Neuronal stem cell (in vitro differentiated cells): ENCODE measurements around the gene ATN1.

Experiments
- DNase-seq: peaks from one replicate; pipeline ENCODE4 v3.0.0-alpha.2; 2013; ENCODE audit warnings: low spot score
- H2AFZ ChIP-seq: one replicate; pipeline ENCODE4 v1.6.1; 2013; ENCODE audit warnings: mild to moderate bottlenecking, low read length, inconsistent platforms
- H2AK5ac ChIP-seq: 2 replicates; pipeline ENCODE4 v1.6.1; 2013; ENCODE audit warnings: low read depth, mild to moderate bottlenecking, inconsistent platforms, low read length, moderate library complexity, mixed read lengths
- H2BK120ac ChIP-seq: 2 replicates; pipeline ENCODE4 v1.6.1; 2013; ENCODE audit warnings: low read depth, mild to moderate bottlenecking, inconsistent platforms, low read length, moderate library complexity, mixed read lengths
- H2BK12ac ChIP-seq: one replicate; pipeline ENCODE4 v1.6.1; 2013; ENCODE audit warnings: low read length, inconsistent platforms
- H2BK15ac ChIP-seq: 2 replicates; pipeline ENCODE4 v1.6.1; 2013; ENCODE audit warnings: mild to moderate bottlenecking, low read length, inconsistent platforms, mixed read lengths
- H2BK5ac ChIP-seq: one replicate; pipeline ENCODE4 v1.6.1; 2013; ENCODE audit warnings: inconsistent platforms, mild to moderate bottlenecking, low read length, moderate library complexity
- H3K14ac ChIP-seq: one replicate; pipeline ENCODE4 v1.6.1; 2013; ENCODE audit warnings: low read length, inconsistent platforms
- H3K18ac ChIP-seq: 2 replicates; pipeline ENCODE4 v1.6.1; 2013; ENCODE audit warnings: low read length, inconsistent platforms
- H3K23ac ChIP-seq: 2 replicates; pipeline ENCODE4 v1.6.1; 2013; ENCODE audit warnings: low read depth, mild to moderate bottlenecking, mixed read lengths, low read length, inconsistent platforms; ENCODE audit not compliant: poor library complexity
- H3K27ac ChIP-seq: replicated peaks from 3 replicates; pipeline ENCODE4 v1.5.1; 2013; ENCODE audit warnings: low read length, inconsistent platforms
- H3K27me3 ChIP-seq, 3 experiments: 2 replicates each; pipeline ENCODE4 v1.6.1; 2013; ENCODE audit warnings: low read length in 3 of 3, mild to moderate bottlenecking in 2 of 3, inconsistent platforms in 1 of 3, low read depth in 1 of 3, mixed read lengths in 1 of 3, moderate library complexity in 1 of 3; ENCODE audit not compliant: control insufficient read depth in 3 of 3, insufficient read depth in 3 of 3
- H3K36me3 ChIP-seq, 2 donors: replicated peaks in 1 of 2; 2 replicates each; pipeline ENCODE4 v1.6.1; 2013; ENCODE audit warnings: low read length in 2 of 2; ENCODE audit not compliant: control insufficient read depth in 2 of 2, insufficient read depth in 2 of 2
- H3K4ac ChIP-seq: 2 replicates; pipeline ENCODE4 v1.6.1; 2013; ENCODE audit warnings: inconsistent platforms, mild to moderate bottlenecking, low read length, moderate library complexity
- H3K4me1 ChIP-seq, 2 donors: 1 replicate in 1 of 2; 2 replicates in 1 of 2; pipeline ENCODE4 v1.6.1; 2013; ENCODE audit warnings: low read length in 2 of 2, low read depth in 1 of 2; ENCODE audit not compliant: control insufficient read depth in 2 of 2, insufficient read depth in 1 of 2
- H3K4me2 ChIP-seq: one replicate; pipeline ENCODE4 v1.6.1; 2013; ENCODE audit warnings: mild to moderate bottlenecking, low read length, inconsistent platforms; ENCODE audit not compliant: insufficient read depth, poor library complexity, severe bottlenecking
- H3K4me3 ChIP-seq, 2 donors: 2 replicates each; pipeline ENCODE4 v1.5.1; 2013; ENCODE audit warnings: low read length in 2 of 2, mild to moderate bottlenecking in 2 of 2, inconsistent platforms in 1 of 2, moderate library complexity in 1 of 2
- H3K79me1 ChIP-seq: one replicate; pipeline ENCODE4 v1.6.1; 2013; ENCODE audit warnings: low read depth, mild to moderate bottlenecking, inconsistent platforms, low read length, moderate library complexity
- H3K9ac ChIP-seq: one replicate; pipeline ENCODE4 v1.6.1; 2013; ENCODE audit warnings: mild to moderate bottlenecking, low read depth, low read length, inconsistent platforms; ENCODE audit not compliant: poor library complexity
- H3K9me3 ChIP-seq, 2 donors: replicated peaks in 1 of 2; 2 replicates each; pipeline versions ENCODE3 to v1.6.1; 2013; ENCODE audit warnings: low read length in 2 of 2, mild to moderate bottlenecking in 2 of 2, inconsistent platforms in 1 of 2, low read depth in 1 of 2, mixed read lengths in 1 of 2, moderate library complexity in 1 of 2; ENCODE audit not compliant: control insufficient read depth in 2 of 2, insufficient read depth in 1 of 2
- H4K8ac ChIP-seq: one replicate; pipeline ENCODE4 v1.6.1; 2013; ENCODE audit warnings: low read depth, mild to moderate bottlenecking, inconsistent platforms, low read length, moderate library complexity
- H4K91ac ChIP-seq: one replicate; pipeline ENCODE4 v1.6.1; 2013; ENCODE audit warnings: low read length, low read depth, mild to moderate bottlenecking, inconsistent platforms; ENCODE audit not compliant: poor library complexity
- WGBS, 2 donors: extraction: QIAGEN DNeasy Blood & Tissue Kit; methylation state at CpG; one replicate each; pipeline ENCODE4 v1.1.7; 2013; ENCODE audit warnings: missing lambda C conversion rate in 2 of 2, mixed read lengths in 1 of 2; ENCODE audit not compliant: insufficient read length in 2 of 2, insufficient replicate concordance in 1 of 2; ENCODE audit errors: extremely low coverage in 2 of 2; 5-methylcytosine and 5-hydroxymethylcytosine counted together

The ATN1 gene

GRCh38 chr12:6964605-6965025 is 36.9 kb downstream of the ATN1 start:
- peak overlapping the region; percentile 14 for H3K27ac ChIP-seq
- H3K79me1 ChIP-seq = no peaks in the 10 kb centered on the region
- H3K9me3 ChIP-seq = no peaks in the 10 kb centered on the region
- H3K23ac ChIP-seq = peak overlapping the region; percentile 30
- H4K8ac ChIP-seq = peak overlapping the region; percentile 89
- H2BK15ac ChIP-seq = no peak overlapping the region
- H3K27me3 ChIP-seq = no peaks in the 10 kb centered on the region
- peak overlapping the region; percentile 24 for H2AK5ac ChIP-seq
- no peak for DNase-seq
- H2BK5ac ChIP-seq = no peak overlapping the region
- H3K36me3 ChIP-seq = peaks cover 30 to 53% of the 10 kb centered on the region in 2 donors
- H3K4me1 ChIP-seq = peaks cover 18 to 27% of the 10 kb centered on the region in 2 donors
- H3K9ac ChIP-seq = peak overlapping the region; percentile 64
- H4K91ac ChIP-seq = no peak overlapping the region
- no CpG with 5 or more reads among the region's 8 CpGs for WGBS, 2 donors
- H2AFZ ChIP-seq = no peak overlapping the region
- no peak overlapping the region for H2BK120ac ChIP-seq
- no peak overlapping the region for H3K4me2 ChIP-seq
- no peak overlapping the region for H3K4me3 ChIP-seq
- H3K18ac ChIP-seq = no peak overlapping the region
- H3K4ac ChIP-seq = no peak overlapping the region
- H2BK12ac ChIP-seq = no peak overlapping the region
- no peak overlapping the region for H3K14ac ChIP-seq

DNA sequence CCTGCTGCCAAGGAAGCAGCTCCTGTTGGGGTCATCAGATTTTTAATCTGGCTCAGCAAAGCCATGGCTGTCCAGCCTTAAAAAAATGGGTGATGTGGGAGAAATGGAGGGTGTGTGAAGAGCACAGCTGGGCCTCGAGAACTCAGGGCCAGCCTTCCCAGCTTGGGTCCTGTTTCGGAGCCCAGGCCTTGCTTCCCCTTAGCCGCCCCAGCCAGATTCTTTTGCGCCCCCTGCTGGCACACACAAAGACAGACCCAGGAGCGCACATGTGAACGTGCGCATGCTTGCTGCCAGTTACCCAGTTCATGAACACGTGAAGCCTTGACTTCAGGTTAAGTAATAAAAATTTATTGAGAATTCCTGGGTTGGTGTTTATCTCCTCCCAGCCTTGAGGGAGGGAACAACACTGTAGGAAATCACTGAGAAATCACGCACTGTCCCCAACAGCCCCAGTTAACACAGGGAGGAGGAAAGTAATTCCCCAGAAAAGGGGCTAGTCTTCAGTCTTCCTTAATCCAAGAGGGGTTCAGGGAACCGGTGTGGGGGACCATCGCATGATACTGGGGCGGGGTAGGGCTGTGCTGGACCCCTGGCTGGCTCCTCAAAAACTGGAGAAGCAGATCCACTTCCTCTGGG is 37.4 kb downstream of the ATN1 start:
- H3K18ac ChIP-seq = no peak overlapping the region
- no peaks in the 10 kb centered on the region for H3K9me3 ChIP-seq
- H3K4me1 ChIP-seq = peaks cover 20 to 27% of the 10 kb centered on the region in 2 donors
- no peak overlapping the region for H2BK15ac ChIP-seq
- H4K91ac ChIP-seq = no peak overlapping the region
- peak overlapping the region; percentile 89 for H4K8ac ChIP-seq
- no peak overlapping the region for H2BK5ac ChIP-seq
- peaks cover 30 to 53% of the 10 kb centered on the region in 2 donors for H3K36me3 ChIP-seq
- no peak overlapping the region for H2BK12ac ChIP-seq
- no peak overlapping the region for H3K4me2 ChIP-seq
- no peak overlapping the region for H3K4ac ChIP-seq
- no peak overlapping the region for H2BK120ac ChIP-seq
- peak overlapping the region; percentile 30 for H3K23ac ChIP-seq
- peak overlapping the region; percentile 64 for H3K9ac ChIP-seq
- no peak overlapping the region for H2AFZ ChIP-seq
- H3K27ac ChIP-seq = peak overlapping the region; percentile 14
- peak; percentile 81 for DNase-seq
- no peaks in the 10 kb centered on the region for H3K27me3 ChIP-seq
- WGBS, 2 donors = no CpG with 5 or more reads among the region's 12 CpGs
- peaks cover 3% of the 10 kb centered on the region for H3K79me1 ChIP-seq
- no peak overlapping the region for H3K14ac ChIP-seq
- no peak overlapping the region for H2AK5ac ChIP-seq
- H3K4me3 ChIP-seq = no peak overlapping the region

DNA sequence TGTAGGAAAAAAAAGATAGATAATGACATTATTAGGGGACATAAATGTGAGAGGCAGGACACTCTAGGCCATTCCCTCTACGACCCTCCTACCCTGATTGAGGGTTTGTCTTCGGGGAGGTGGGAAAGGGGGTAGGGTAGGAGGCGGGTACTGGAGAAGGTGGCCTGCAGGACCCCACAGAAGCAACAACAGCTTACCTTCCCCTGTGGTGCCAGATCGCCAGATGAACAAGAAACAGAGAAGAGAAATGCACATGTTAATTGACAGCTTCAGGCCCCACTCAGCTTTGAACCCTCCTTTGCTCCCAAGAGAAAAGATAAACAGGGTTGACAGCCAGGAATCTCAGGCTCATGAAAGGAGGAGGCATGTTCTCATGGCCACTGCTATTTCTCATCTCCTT is 38.0 kb downstream of the ATN1 start:
- no CpG with 5 or more reads among the region's 4 CpGs for WGBS, 2 donors
- Histone ChIP-seq H3K9ac (no peak overlapping the region), H2BK5ac (no peak overlapping the region), H2BK120ac (no peak overlapping the region), H2AK5ac (no peak overlapping the region), H2AFZ (no peak overlapping the region), H3K4me2 (no peak overlapping the region), H3K18ac (no peak overlapping the region), H2BK12ac (no peak overlapping the region), H3K14ac (no peak overlapping the region), H3K27ac (no peak overlapping the region), H3K9me3 (no peaks in the 10 kb centered on the region), H3K4me3 (no peak overlapping the region), H3K27me3 (no peaks in the 10 kb centered on the region), H4K8ac (no peak overlapping the region), H3K36me3 (peaks cover 30 to 53% of the 10 kb centered on the region in 2 donors), H2BK15ac (no peak overlapping the region), H3K79me1 (peaks cover 3% of the 10 kb centered on the region), H3K4ac (no peak overlapping the region), H3K23ac (no peak overlapping the region), H4K91ac (no peak overlapping the region), H3K4me1 (peaks cover 19 to 26% of the 10 kb centered on the region in 2 donors)
- no peak for DNase-seq

GRCh38 chr12:6966351-6966750 is 38.6 kb downstream of the ATN1 start:
- H4K8ac ChIP-seq = no peak overlapping the region
- H3K27me3 ChIP-seq = no peaks in the 10 kb centered on the region
- no peak overlapping the region for H2BK12ac ChIP-seq
- H3K4me2 ChIP-seq = no peak overlapping the region
- no peak overlapping the region for H3K9ac ChIP-seq
- H3K18ac ChIP-seq = no peak overlapping the region
- no peak overlapping the region for H3K23ac ChIP-seq
- peaks cover 3% of the 10 kb centered on the region for H3K79me1 ChIP-seq
- no peak overlapping the region for H2BK120ac ChIP-seq
- H2AK5ac ChIP-seq = no peak overlapping the region
- no peak overlapping the region for H2AFZ ChIP-seq
- H3K4me1 ChIP-seq = peaks cover 16 to 23% of the 10 kb centered on the region in 2 donors
- DNase-seq = no peak
- no CpG with 5 or more reads among the region's 7 CpGs for WGBS, 2 donors
- no peak overlapping the region for H3K4me3 ChIP-seq
- no peak overlapping the region for H3K4ac ChIP-seq
- no peak overlapping the region for H2BK15ac ChIP-seq
- H4K91ac ChIP-seq = no peak overlapping the region
- H2BK5ac ChIP-seq = no peak overlapping the region
- no peak overlapping the region for H3K27ac ChIP-seq
- peaks cover 30 to 53% of the 10 kb centered on the region in 2 donors for H3K36me3 ChIP-seq
- no peak overlapping the region for H3K14ac ChIP-seq
- H3K9me3 ChIP-seq = no peaks in the 10 kb centered on the region
